CD4-positive, alpha-beta T cell (primary cell): ENCODE data around the gene SKIC2. TPM values are rescaled to one million over a fixed set of nuclear protein-coding genes. Genes with fewer than 3 reads are reported as not detected.
A peak's percentile ranks its signal among the peaks of the same experiment; 100 is the strongest.
"Not testable (repeated sequence)": the region's sequence is repeated elsewhere in the genome, so short reads cannot be mapped to it uniquely, and the experiment has no call there.

ENCODE experiments used
- ATAC-seq: fragments of 200-7000 bp; cut with Tn5 transposase; one replicate; pipeline ENCODE4 v1.10.0; 2022; ENCODE audit warnings: mild to moderate bottlenecking; ENCODE audit not compliant: poor library complexity
- CTCF ChIA-PET: fragments of 350-600 bp; sonication (Branson Sonifier 250); formaldehyde crosslinking; loops from one replicate; lab custom pipeline; 2021; ENCODE audit warnings: antibody characterized with exemption, inconsistent platforms; lab: Charles Lee
- POLR2A ChIA-PET: fragments of 350-600 bp; sonication (Branson Sonifier 250); formaldehyde crosslinking; loops from one replicate; lab custom pipeline; 2021; ENCODE audit warnings: antibody characterized with exemption, inconsistent platforms; lab: Charles Lee
- DNase-seq, 14 experiments: peaks; one replicate each; pipeline ENCODE4 v3.0.0-alpha.2; 2013 to 2020; ENCODE audit warnings: mixed read lengths in 2 of 14
- H3K27ac ChIP-seq, 2 donors: one replicate each; pipeline versions ENCODE4 v1.5.1 to v1.7.0; 2013; ENCODE audit warnings: low read length in 2 of 2, low read depth in 1 of 2, mild to moderate bottlenecking in 1 of 2
- H3K27me3 ChIP-seq, 2 experiments: 1 replicate in 1 of 2; 2 replicates in 1 of 2; pipeline versions ENCODE4 v1.6.1 to v1.7.0; 2013; ENCODE audit warnings: low read length in 2 of 2, control low read depth in 1 of 2, mild to moderate bottlenecking in 1 of 2, moderate library complexity in 1 of 2; ENCODE audit not compliant: insufficient read depth in 2 of 2, control insufficient read depth in 1 of 2
- H3K36me3 ChIP-seq: one replicate; pipeline ENCODE4 v1.6.1; 2013; ENCODE audit warnings: low read length, control low read depth; ENCODE audit not compliant: insufficient read depth
- H3K4me1 ChIP-seq: one replicate; pipeline ENCODE4 v1.6.1; 2013; ENCODE audit warnings: low read length, control low read depth; ENCODE audit not compliant: insufficient read depth
- H3K4me3 ChIP-seq: one replicate; pipeline ENCODE4 v1.5.1; 2013; ENCODE audit warnings: mild to moderate bottlenecking, low read length, moderate library complexity
- H3K9me3 ChIP-seq, 2 experiments: 1 replicate in 1 of 2; 2 replicates in 1 of 2; pipeline versions ENCODE4 v1.6.1 to v1.7.0; 2013; ENCODE audit warnings: low read length in 2 of 2, mild to moderate bottlenecking in 2 of 2, control low read depth in 1 of 2, moderate library complexity in 1 of 2; ENCODE audit not compliant: control insufficient read depth in 1 of 2, insufficient read depth in 1 of 2
- H3K27ac Mint-ChIP-seq: one replicate; pipeline ENCODE4 v1.8.0; 2020; ENCODE audit warnings: mixed read lengths
- H3K27me3 Mint-ChIP-seq: one replicate; pipeline ENCODE4 v1.8.0; 2021; ENCODE audit warnings: mixed read lengths
- H3K36me3 Mint-ChIP-seq: one replicate; pipeline ENCODE4 v1.8.0; 2021; ENCODE audit warnings: low read depth, mixed read lengths
- H3K4me1 Mint-ChIP-seq: one replicate; pipeline ENCODE4 v1.8.0; 2021; ENCODE audit warnings: low read depth, mixed read lengths
- H3K4me3 Mint-ChIP-seq: one replicate; pipeline ENCODE4 v1.8.0; 2020; ENCODE audit warnings: mild to moderate bottlenecking, mixed read lengths
- H3K9me3 Mint-ChIP-seq: one replicate; pipeline ENCODE4 v1.8.0; 2020; ENCODE audit warnings: mixed read lengths
- CTCF ChIP-seq: fragments of 200-600 bp; IDR thresholded peaks from one replicate; pipeline ENCODE4 v1.8.0; 2022; ENCODE audit warnings: antibody characterized with exemption, mild to moderate bottlenecking
- intact Hi-C, 2 experiments: fragments of 100-400 bp; cut with DNase I in 1 of 2; cut with micrococcal nuclease in 1 of 2; formaldehyde crosslinking; loops; one replicate each; pipeline versions ENCODE4 v1.15.1 to v1.9.0; 2023 to 2025; cut with DNase I, micrococcal nuclease
- polyA plus RNA-seq, 2 donors: library from polyadenylated mRNA; unstranded; fragments of 120-200 nt; gene quantifications; one replicate each; pipeline ENCODE4 v1.2.1, GENCODE V29; 2013
- total RNA-seq, 174 experiments: library from RNA in 2 of 174; stranded (reverse) in 2 of 174; gene quantifications; one replicate each; pipeline ENCODE4 v1.2.3 and lab custom pipeline; 2021 to 2026

Gene SKIC2
- 100 to 1,000 TPM; 133 to 141 TPM for total RNA-seq
- 42.0 TPM for polyA plus RNA-seq (2013, experiment 1 of 2)
- 55.5 TPM for polyA plus RNA-seq (2013, experiment 2 of 2)
- 72.8 to 192 (median 132) reads per million in 172 experiments for total RNA-seq (lab: John Stamatoyannopoulos, UW)

- Mint-ChIP-seq H3K27me3 (no peaks in the 10 kb centered on the region), H3K4me1 (peaks cover 38% of the 10 kb centered on the region), H3K27ac (peak within 1 kb of the TSS; percentile 97), H3K9me3 (no peaks in the 10 kb centered on the region), H3K36me3 (peaks cover 81% of the 10 kb centered on the region), H3K4me3 (peak within 1 kb of the TSS; percentile 96)
- no peak for TF ChIP-seq CTCF
- POLR2A ChIA-PET, result interaction anchor here (0.9 to 5.4 kb wide), 13 partner anchors 11 to 1893 kb away, joined by 3 to 102 read pairs (median 4); partner anchors contain the start of genes ATF6B, BAG6, DXO and EHMT2
- Histone ChIP-seq H3K36me3 (peaks cover 71% of the 10 kb centered on the region), H3K4me1 (peaks cover 30% of the 10 kb centered on the region), H3K4me3 (peak within 1 kb of the TSS; percentile 97), H3K27ac (peak within 1 kb of the TSS; percentile 94 to 96), H3K27me3 (no peaks in the 10 kb centered on the region), H3K9me3 (no peaks in the 10 kb centered on the region)
- intact Hi-C loops, result loop anchor here (1.0 to 10.0 kb wide), 8 partner anchors 12 to 1894 kb away; partner anchors contain the start of genes EHMT2 (in 2 of the 2), AGPAT1 (in 1 of the 2), ATF6B (in 1 of the 2) and DDX39B (in 1 of the 2)
- DNase-seq (peak; percentile 96 to 100 (median 98)), ATAC-seq (peak; percentile 97)
- CTCF ChIA-PET, result no interaction called here
These were observed at the start of gene SKIC2, which contains the start of gene NELFE for GRCh38 chr6:31958741-31959739. Gene SKIC2, plus strand, starts transcription at chr6:31959175. Its CDS starts 18 bp downstream, at chr6:31959193. Gene NELFE, minus strand, starts transcription at chr6:31958971. Its CDS starts 525 bp downstream, at chr6:31958446.

- H3K27ac ChIP-seq, H3K4me3 Mint-ChIP-seq, H3K9me3 Mint-ChIP-seq, H3K27me3 ChIP-seq, H3K4me1 ChIP-seq, DNase-seq, CTCF ChIA-PET, H3K27ac Mint-ChIP-seq, intact Hi-C loops, H3K36me3 Mint-ChIP-seq, H3K4me3 ChIP-seq, H3K9me3 ChIP-seq, H3K4me1 Mint-ChIP-seq, ATAC-seq, POLR2A ChIA-PET, H3K36me3 ChIP-seq, H3K27me3 Mint-ChIP-seq: not testable (repeated sequence)
These were observed 49.7 kb upstream of the SKIC2 start for GRCh38 chr6:31909298-31909697.

GRCh38 chr6:31911826-31912585 lies 47.0 kb upstream of the SKIC2 start:
- Mint-ChIP-seq H3K27ac (no peak overlapping the region), H3K27me3 (no peaks in the 10 kb centered on the region), H3K9me3 (no peaks in the 10 kb centered on the region), H3K4me3 (no peak overlapping the region), H3K4me1 (no peaks in the 10 kb centered on the region), H3K36me3 (no peaks in the 10 kb centered on the region)
- Histone ChIP-seq H3K27ac (no peak overlapping the region), H3K36me3 (no peaks in the 10 kb centered on the region), H3K9me3 (no peaks in the 10 kb centered on the region), H3K4me1 (no peaks in the 10 kb centered on the region), H3K4me3 (no peak overlapping the region), H3K27me3 (no peaks in the 10 kb centered on the region)
- DNase-seq, result no peak
- no peak for TF ChIP-seq CTCF
- intact Hi-C loops, result no loop called here
- ChIA-PET CTCF (no interaction called here), POLR2A (no interaction called here)
- no peak for ATAC-seq
